ENCODE data around the gene PLAC9. TPM values are rescaled to one million over a fixed set of nuclear protein-coding genes. Genes with fewer than 3 reads are reported as not detected.

The PLAC9 gene
- total and polyA plus RNA-seq, 2 experiments from 2014 or later, result 1.1 to 11.0 TPM

DNA sequence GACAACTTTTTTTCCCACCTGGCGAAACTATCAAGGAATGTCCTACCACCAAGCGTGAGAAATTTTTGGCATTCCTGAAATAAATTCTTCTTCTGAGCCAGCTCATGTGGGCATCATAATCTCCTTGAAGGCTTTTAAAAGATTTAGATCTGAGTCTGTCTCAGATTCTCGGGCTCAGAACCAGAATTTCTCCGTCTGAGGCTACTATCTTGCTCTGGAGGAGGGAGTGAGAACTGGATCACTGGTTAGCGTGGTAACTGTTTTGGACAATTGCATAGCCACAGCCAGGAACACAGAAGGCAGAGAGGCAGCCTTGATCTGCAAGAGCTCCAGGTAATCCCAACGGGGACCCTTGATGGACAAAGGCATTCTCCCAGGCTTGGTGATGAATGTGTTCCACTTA lies 1.0 kb upstream of the PLAC9 start:
- Histone ChIP-seq H3K36me3 (ENCODE audit: insufficient read depth) (no peaks in the 10 kb centered on the region), H3K4me3 (no peak overlapping the region), H3F3A (replicated peaks; ENCODE audit: low read depth) (no peaks in the 10 kb centered on the region), H3K4me1 (ENCODE audit: insufficient read depth) (peaks cover 4% of the 10 kb centered on the region; the same call in 1 of the 2 replicates), H2AFZ (no peak overlapping the region), H3K79me2 (replicated peaks; ENCODE audit: insufficient read depth) (no peaks in the 10 kb centered on the region), H3K9me2 (ENCODE audit: insufficient read depth) (no peaks in the 10 kb centered on the region), H4K20me1 (replicated peaks; ENCODE audit: insufficient read depth) (no peaks in the 10 kb centered on the region), H3K27ac (ENCODE audit: low read depth) (no peak overlapping the region), H3K27me3 (ENCODE audit: insufficient read depth) (peaks cover 22% of the 10 kb centered on the region), H3K4me2 (peak overlapping the region; percentile 70)
- H3K27ac Mint-ChIP-seq, result no peak overlapping the region
- no peaks in the 10 kb centered on the region for H3K9me3 Mint-ChIP-seq
- ATAC-seq (peak; percentile 29), DNase-seq (ENCODE audit: low spot score) (peak; percentile 76)
- TF ChIP-seq, protein P1, sequence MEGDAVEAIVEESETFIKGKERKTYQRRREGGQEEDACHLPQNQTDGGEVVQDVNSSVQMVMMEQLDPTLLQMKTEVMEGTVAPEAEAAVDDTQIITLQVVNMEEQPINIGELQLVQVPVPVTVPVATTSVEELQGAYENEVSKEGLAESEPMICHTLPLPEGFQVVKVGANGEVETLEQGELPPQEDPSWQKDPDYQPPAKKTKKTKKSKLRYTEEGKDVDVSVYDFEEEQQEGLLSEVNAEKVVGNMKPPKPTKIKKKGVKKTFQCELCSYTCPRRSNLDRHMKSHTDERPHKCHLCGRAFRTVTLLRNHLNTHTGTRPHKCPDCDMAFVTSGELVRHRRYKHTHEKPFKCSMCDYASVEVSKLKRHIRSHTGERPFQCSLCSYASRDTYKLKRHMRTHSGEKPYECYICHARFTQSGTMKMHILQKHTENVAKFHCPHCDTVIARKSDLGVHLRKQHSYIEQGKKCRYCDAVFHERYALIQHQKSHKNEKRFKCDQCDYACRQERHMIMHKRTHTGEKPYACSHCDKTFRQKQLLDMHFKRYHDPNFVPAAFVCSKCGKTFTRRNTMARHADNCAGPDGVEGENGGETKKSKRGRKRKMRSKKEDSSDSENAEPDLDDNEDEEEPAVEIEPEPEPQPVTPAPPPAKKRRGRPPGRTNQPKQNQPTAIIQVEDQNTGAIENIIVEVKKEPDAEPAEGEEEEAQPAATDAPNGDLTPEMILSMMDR (conservative IDR thresholded peaks at IDR 0.05; ENCODE audit: low read depth in 2 of 2), result no peak
- no peak for TF ChIP-seq NANOG (IDR thresholded peaks at IDR 0.05; ENCODE audit: borderline replicate concordance)
- TF ChIP-seq, protein P2, sequence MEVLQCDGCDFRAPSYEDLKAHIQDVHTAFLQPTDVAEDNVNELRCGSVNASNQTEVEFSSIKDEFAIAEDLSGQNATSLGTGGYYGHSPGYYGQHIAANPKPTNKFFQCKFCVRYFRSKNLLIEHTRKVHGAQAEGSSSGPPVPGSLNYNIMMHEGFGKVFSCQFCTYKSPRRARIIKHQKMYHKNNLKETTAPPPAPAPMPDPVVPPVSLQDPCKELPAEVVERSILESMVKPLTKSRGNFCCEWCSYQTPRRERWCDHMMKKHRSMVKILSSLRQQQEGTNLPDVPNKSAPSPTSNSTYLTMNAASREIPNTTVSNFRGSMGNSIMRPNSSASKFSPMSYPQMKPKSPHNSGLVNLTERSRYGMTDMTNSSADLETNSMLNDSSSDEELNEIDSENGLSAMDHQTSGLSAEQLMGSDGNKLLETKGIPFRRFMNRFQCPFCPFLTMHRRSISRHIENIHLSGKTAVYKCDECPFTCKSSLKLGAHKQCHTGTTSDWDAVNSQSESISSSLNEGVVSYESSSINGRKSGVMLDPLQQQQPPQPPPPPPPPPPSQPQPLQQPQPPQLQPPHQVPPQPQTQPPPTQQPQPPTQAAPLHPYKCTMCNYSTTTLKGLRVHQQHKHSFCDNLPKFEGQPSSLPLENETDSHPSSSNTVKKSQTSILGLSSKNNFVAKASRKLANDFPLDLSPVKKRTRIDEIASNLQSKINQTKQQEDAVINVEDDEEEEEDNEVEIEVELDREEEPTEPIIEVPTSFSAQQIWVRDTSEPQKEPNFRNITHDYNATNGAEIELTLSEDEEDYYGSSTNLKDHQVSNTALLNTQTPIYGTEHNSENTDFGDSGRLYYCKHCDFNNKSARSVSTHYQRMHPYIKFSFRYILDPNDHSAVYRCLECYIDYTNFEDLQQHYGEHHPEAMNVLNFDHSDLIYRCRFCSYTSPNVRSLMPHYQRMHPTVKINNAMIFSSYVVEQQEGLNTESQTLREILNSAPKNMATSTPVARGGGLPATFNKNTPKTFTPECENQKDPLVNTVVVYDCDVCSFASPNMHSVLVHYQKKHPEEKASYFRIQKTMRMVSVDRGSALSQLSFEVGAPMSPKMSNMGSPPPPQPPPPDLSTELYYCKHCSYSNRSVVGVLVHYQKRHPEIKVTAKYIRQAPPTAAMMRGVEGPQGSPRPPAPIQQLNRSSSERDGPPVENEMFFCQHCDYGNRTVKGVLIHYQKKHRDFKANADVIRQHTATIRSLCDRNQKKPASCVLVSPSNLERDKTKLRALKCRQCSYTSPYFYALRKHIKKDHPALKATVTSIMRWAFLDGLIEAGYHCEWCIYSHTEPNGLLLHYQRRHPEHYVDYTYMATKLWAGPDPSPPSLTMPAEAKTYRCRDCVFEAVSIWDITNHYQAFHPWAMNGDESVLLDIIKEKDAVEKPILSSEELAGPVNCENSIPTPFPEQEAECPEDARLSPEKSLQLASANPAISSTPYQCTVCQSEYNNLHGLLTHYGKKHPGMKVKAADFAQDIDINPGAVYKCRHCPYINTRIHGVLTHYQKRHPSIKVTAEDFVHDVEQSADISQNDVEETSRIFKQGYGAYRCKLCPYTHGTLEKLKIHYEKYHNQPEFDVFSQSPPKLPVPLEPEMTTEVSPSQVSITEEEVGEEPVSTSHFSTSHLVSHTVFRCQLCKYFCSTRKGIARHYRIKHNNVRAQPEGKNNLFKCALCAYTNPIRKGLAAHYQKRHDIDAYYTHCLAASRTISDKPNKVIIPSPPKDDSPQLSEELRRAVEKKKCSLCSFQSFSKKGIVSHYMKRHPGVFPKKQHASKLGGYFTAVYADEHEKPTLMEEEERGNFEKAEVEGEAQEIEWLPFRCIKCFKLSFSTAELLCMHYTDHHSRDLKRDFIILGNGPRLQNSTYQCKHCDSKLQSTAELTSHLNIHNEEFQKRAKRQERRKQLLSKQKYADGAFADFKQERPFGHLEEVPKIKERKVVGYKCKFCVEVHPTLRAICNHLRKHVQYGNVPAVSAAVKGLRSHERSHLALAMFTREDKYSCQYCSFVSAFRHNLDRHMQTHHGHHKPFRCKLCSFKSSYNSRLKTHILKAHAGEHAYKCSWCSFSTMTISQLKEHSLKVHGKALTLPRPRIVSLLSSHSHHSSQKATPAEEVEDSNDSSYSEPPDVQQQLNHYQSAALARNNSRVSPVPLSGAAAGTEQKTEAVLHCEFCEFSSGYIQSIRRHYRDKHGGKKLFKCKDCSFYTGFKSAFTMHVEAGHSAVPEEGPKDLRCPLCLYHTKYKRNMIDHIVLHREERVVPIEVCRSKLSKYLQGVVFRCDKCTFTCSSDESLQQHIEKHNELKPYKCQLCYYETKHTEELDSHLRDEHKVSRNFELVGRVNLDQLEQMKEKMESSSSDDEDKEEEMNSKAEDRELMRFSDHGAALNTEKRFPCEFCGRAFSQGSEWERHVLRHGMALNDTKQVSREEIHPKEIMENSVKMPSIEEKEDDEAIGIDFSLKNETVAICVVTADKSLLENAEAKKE (CRISPR knock-in tag; IDR thresholded peaks at IDR 0.05), result 0 out of 2 replicates have a peak, but pooled peaks have one; percentile 43
- peaks cover 17% of the 10 kb centered on the region for H3K27me3 Mint-ChIP-seq (ENCODE audit: insufficient read depth, low read depth, poor library complexity)
- H3K4me3 Mint-ChIP-seq, result peak overlapping the region; percentile 74
- peaks cover 20% of the 10 kb centered on the region for H3K4me1 Mint-ChIP-seq
- no peaks in the 10 kb centered on the region for H3K36me3 Mint-ChIP-seq (ENCODE audit: low read depth)

DNA sequence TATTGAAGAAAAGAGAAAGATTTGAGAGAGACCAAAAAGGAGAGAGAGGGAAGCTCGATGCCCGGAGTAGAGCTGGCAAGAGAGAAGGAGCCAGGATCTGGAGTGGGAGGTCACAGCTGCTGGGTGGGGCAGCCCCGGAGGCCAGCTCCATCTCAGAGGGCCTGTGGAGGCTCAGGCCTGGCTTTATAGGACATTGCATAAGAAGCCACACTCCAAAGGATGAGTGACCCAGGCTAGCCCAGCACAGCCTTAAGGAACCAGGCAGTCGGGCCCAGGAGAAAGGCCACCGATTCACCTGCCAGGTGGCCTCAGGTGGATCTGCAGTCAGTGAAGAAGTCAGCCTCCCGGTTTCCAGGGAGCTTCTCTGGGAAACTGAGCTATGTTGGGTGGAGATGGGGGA lies 676 bp downstream of the PLAC9 start:
- Histone ChIP-seq H3K9me2 (ENCODE audit: insufficient read depth) (no peaks in the 10 kb centered on the region), H2AFZ (no peak overlapping the region), H3K27me3 (ENCODE audit: insufficient read depth) (peaks cover 22% of the 10 kb centered on the region), H3K4me2 (peak overlapping the region; percentile 70), H3F3A (replicated peaks; ENCODE audit: low read depth) (no peaks in the 10 kb centered on the region), H3K79me2 (replicated peaks; ENCODE audit: insufficient read depth) (no peaks in the 10 kb centered on the region), H3K27ac (ENCODE audit: low read depth) (no peak overlapping the region), H4K20me1 (replicated peaks; ENCODE audit: insufficient read depth) (no peaks in the 10 kb centered on the region), H3K4me1 (ENCODE audit: insufficient read depth) (peaks cover 4% of the 10 kb centered on the region; the same call in 1 of the 2 replicates), H3K36me3 (ENCODE audit: insufficient read depth) (no peaks in the 10 kb centered on the region), H3K4me3 (peak overlapping the region; percentile 82)
- no peaks in the 10 kb centered on the region for H3K9me3 Mint-ChIP-seq
- H3K36me3 Mint-ChIP-seq (ENCODE audit: low read depth), result no peaks in the 10 kb centered on the region
- ATAC-seq (no peak; the same call in 2 of the 3 replicates), DNase-seq (ENCODE audit: low spot score) (peak; percentile 24)
- H3K4me1 Mint-ChIP-seq, result peaks cover 24% of the 10 kb centered on the region
- H3K27me3 Mint-ChIP-seq (ENCODE audit: insufficient read depth, low read depth, poor library complexity), result peaks cover 20% of the 10 kb centered on the region
- H3K27ac Mint-ChIP-seq, result no peak overlapping the region
- peak overlapping the region; percentile 74 for H3K4me3 Mint-ChIP-seq
- TF ChIP-seq ZNF331 (CRISPR knock-in tag; IDR thresholded peaks at IDR 0.05; ENCODE audit: low read depth), result no peak
- TF ChIP-seq, protein P2 (CRISPR knock-in tag; IDR thresholded peaks at IDR 0.05), result no peak
